Calu3 (cell line): ENCODE results near the gene MYL3. TPM values are rescaled to one million over a fixed set of nuclear protein-coding genes. Genes with fewer than 3 reads are reported as not detected.
A peak's percentile ranks its signal among the peaks of the same experiment; 100 is the strongest.

ENCODE experiments used
- BruUV-seq: library from RNA; stranded (reverse); fragments of 400-500 nt; replicated peaks from 2 replicates; lab custom pipeline; 2021; lab: Mats Ljungman, UMichigan
- CTCF ChIA-PET: fragments of 300-600 bp; sonication (Branson Sonifier 250); formaldehyde crosslinking; loops from one replicate; lab custom pipeline; 2022; ENCODE audit warnings: antibody characterized with exemption; lab: Charles Lee
- DNase-seq: peaks from one replicate; pipeline ENCODE4 v3.0.0; 2022
- H3K27ac Mint-ChIP-seq: one replicate; pipeline ENCODE4 v1.8.0; 2022; ENCODE audit warnings: mixed read lengths; ENCODE audit not compliant: unreplicated experiment
- H3K27me3 Mint-ChIP-seq: one replicate; pipeline ENCODE4 v1.8.0; 2022; ENCODE audit warnings: mixed read lengths; ENCODE audit not compliant: unreplicated experiment
- H3K36me3 Mint-ChIP-seq: one replicate; pipeline ENCODE4 v1.8.0; 2022; ENCODE audit warnings: mild to moderate bottlenecking, moderate library complexity, mixed read lengths; ENCODE audit not compliant: insufficient read depth, unreplicated experiment
- H3K4me1 Mint-ChIP-seq: one replicate; pipeline ENCODE4 v1.8.0; 2022; ENCODE audit warnings: mild to moderate bottlenecking, low read depth, mixed read lengths; ENCODE audit not compliant: unreplicated experiment
- H3K4me3 Mint-ChIP-seq: one replicate; pipeline ENCODE4 v1.8.0; 2022; ENCODE audit warnings: mild to moderate bottlenecking, low read depth, moderate library complexity, mixed read lengths; ENCODE audit not compliant: unreplicated experiment
- H3K9me3 Mint-ChIP-seq: one replicate; pipeline ENCODE4 v1.8.0; 2022; ENCODE audit warnings: low read depth, mixed read lengths; ENCODE audit not compliant: unreplicated experiment
- intact Hi-C: fragments of 100-400 bp; cut with micrococcal nuclease; formaldehyde crosslinking; loops from one replicate; pipeline ENCODE4 v1.10.0; 2022; ENCODE audit not compliant: unreplicated experiment
- total RNA-seq: library from RNA; stranded (reverse); gene quantifications from 2 replicates; pipeline ENCODE4 v1.2.3, GENCODE V29; 2022
- TF ChIP-seq, protein P1 (sequence below): fragments of 200-600 bp; IDR thresholded peaks from one replicate; pipeline ENCODE4 v1.8.0; 2022; ENCODE audit warnings: antibody characterized with exemption; ENCODE audit not compliant: unreplicated experiment

The MYL3 gene
- total RNA-seq, 1 experiment from 2014 or later, result not detected

DNA sequence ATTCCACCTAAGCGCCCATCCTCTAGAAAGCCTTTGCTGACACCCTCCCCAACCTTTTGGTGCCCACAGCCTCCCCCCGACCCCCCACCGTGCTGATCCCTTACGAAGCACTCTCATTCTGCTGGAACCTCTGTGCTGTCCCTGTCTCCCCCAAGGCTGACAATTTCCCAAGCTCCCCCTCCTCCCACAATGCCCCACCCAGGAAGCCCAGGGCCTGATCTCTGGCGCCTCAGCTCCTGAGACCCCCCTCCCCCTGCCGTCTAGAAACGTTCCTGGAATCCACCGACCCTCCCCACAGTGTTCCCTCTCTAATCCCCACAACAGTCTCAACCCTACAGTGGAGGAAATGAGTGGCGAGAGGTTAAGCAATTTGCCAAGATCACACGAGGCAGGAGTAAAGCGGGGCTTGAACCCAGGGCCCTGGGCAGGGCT, 18.3 kb downstream of the MYL3 start:
- DNase-seq, result no peak
- Mint-ChIP-seq H3K4me3 (peak overlapping the region; percentile 65), H3K36me3 (peaks cover 8% of the 10 kb centered on the region), H3K9me3 (peaks cover 3% of the 10 kb centered on the region), H3K27me3 (peaks cover 29% of the 10 kb centered on the region), H3K27ac (no peak overlapping the region), H3K4me1 (no peaks in the 10 kb centered on the region)
- TF ChIP-seq, protein P1, sequence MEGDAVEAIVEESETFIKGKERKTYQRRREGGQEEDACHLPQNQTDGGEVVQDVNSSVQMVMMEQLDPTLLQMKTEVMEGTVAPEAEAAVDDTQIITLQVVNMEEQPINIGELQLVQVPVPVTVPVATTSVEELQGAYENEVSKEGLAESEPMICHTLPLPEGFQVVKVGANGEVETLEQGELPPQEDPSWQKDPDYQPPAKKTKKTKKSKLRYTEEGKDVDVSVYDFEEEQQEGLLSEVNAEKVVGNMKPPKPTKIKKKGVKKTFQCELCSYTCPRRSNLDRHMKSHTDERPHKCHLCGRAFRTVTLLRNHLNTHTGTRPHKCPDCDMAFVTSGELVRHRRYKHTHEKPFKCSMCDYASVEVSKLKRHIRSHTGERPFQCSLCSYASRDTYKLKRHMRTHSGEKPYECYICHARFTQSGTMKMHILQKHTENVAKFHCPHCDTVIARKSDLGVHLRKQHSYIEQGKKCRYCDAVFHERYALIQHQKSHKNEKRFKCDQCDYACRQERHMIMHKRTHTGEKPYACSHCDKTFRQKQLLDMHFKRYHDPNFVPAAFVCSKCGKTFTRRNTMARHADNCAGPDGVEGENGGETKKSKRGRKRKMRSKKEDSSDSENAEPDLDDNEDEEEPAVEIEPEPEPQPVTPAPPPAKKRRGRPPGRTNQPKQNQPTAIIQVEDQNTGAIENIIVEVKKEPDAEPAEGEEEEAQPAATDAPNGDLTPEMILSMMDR, result no peak
- intact Hi-C loops, result no loop called here
- CTCF ChIA-PET, result no interaction called here
- no TSS peak for BruUV-seq

DNA sequence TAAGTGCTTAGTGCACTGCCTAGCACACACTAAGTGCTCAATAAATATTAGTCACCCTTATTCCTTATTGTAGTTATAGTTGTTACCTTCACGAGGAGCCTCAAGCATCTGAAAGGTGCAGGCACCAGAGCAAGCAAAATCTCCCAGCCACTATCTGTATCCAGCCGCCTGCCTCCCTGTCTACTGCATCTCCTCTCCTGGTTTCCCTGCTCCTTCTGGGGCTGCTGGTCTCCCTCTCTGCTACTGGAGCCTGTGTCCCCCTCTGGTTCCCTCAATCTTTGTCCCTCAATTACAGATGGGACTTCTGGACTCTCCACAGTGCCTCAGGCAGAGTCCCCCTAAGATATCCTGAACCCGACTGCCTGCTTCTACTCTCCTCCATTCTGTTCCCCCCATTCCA, 18.8 kb downstream of the MYL3 start:
- Mint-ChIP-seq H3K9me3 (peaks cover 3% of the 10 kb centered on the region), H3K27ac (no peak overlapping the region), H3K4me3 (no peak overlapping the region), H3K4me1 (no peaks in the 10 kb centered on the region), H3K36me3 (peaks cover 8% of the 10 kb centered on the region), H3K27me3 (peaks cover 29% of the 10 kb centered on the region)
- DNase-seq, result no peak
- intact Hi-C loops, result no loop called here
- TF ChIP-seq, protein P1, result no peak
- BruUV-seq, result no TSS peak
- CTCF ChIA-PET, result no interaction called here

DNA sequence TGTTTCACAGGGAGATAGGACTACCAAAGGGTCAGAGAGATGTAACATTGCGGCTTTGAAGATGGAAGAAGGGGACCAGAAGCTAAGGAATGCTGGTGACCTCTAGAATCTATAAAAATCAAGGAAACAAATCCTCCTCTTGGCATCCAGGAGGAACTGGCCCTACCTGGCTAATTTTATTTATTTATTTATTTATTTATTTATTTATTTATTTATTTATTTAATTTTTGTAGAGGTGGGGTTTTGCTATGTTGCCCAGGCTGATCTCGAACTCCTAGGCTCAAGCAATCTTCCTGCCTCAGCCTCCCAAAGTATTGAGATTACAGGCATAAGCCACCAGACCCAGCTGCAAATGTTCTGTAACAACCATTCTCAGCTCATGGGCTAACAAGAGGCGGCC, 19.7 kb downstream of the MYL3 start:
- CTCF ChIA-PET, result no interaction called here
- no peak for DNase-seq
- no peak overlapping the region for H3K27ac Mint-ChIP-seq
- H3K4me1 Mint-ChIP-seq, result no peaks in the 10 kb centered on the region
- TF ChIP-seq, protein P1, result no peak
- H3K27me3 Mint-ChIP-seq, result peaks cover 29% of the 10 kb centered on the region
- no peak overlapping the region for H3K4me3 Mint-ChIP-seq
- intact Hi-C loops, result no loop called here
- H3K9me3 Mint-ChIP-seq, result peaks cover 9% of the 10 kb centered on the region
- peaks cover 8% of the 10 kb centered on the region for H3K36me3 Mint-ChIP-seq
- BruUV-seq, result no TSS peak

DNA sequence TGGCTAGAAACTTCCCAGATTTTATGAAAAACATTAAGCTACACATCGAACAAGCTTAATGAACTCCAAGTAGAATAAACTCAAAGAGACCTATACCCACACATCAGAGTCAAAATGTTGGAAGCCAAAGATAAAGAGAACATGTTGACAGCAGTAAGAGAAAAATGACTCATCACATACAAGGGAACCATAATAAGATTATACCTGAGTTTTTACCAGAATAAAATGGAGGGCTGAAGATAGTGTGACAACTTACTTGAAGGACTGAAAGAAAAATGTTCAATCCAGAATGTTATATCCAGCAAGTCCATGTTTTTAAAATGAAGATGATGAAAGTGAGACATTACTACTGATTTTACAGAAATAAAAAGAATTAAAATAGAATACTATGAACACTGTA, 22.8 kb downstream of the MYL3 start:
- Mint-ChIP-seq H3K9me3 (peaks cover 15% of the 10 kb centered on the region), H3K27me3 (peaks cover 29% of the 10 kb centered on the region), H3K36me3 (peaks cover 3% of the 10 kb centered on the region), H3K27ac (no peak overlapping the region), H3K4me1 (no peaks in the 10 kb centered on the region), H3K4me3 (no peak overlapping the region)
- TF ChIP-seq, protein P1, result no peak
- intact Hi-C loops, result no loop called here
- no TSS peak for BruUV-seq
- DNase-seq, result no peak
- CTCF ChIA-PET, result interaction anchor here (0.7 kb wide), 1 partner anchor 139 kb away, joined by 3 read pairs; the partner anchor contains the start of gene NBEAL2
